T47D (cell line): Measurements from ENCODE around the gene TUBA3E.
"Not testable (repeated sequence)": the region's sequence is repeated elsewhere in the genome, so short reads cannot be mapped to it uniquely, and the experiment has no call there.

Source experiments
- DNase-seq, 2 experiments: peaks; one replicate each; pipeline versions ENCODE4 v3.0.0 to v3.0.0-alpha.2; 2011 to 2012; ENCODE audit warnings: low read depth in 1 of 2, low spot score in 1 of 2
- JUND ChIP-seq: IDR thresholded peaks from 2 replicates; pipeline ENCODE4 v1.6.1; 2012; ENCODE audit warnings: low read depth
- in situ Hi-C: cut with HindIII; loops from 2 replicates; pipeline ENCODE4 v1.10.0; 2016; ENCODE audit warnings: low sequenced_read_pairs, low pct_unique_long_range_greater_than_20kb

TUBA3E gene

GRCh38 chr2:130160131-130160530, 38.1 kb downstream of the TUBA3E start:
- DNase-seq = no peak
- TF ChIP-seq JUND = no peak
- in situ Hi-C loops = no loop called here

- in situ Hi-C loops, DNase-seq: not testable (repeated sequence)
Observed at GRCh38 chr2:130159376-130159775, 38.9 kb downstream of the TUBA3E start.

- no peak for TF ChIP-seq JUND
- no peak for DNase-seq
- in situ Hi-C loops = no loop called here
Observed at GRCh38 chr2:130158631-130159030, 39.6 kb downstream of the TUBA3E start.

GRCh38 chr2:130157825-130158514, 40.3 kb downstream of the TUBA3E start:
- in situ Hi-C loops, DNase-seq: not testable (repeated sequence)

GRCh38 chr2:130157354-130157753, 40.9 kb downstream of the TUBA3E start:
- DNase-seq, in situ Hi-C loops: not testable (repeated sequence)

- in situ Hi-C loops = no loop called here
- no peak for TF ChIP-seq JUND
- DNase-seq = no peak
Observed at GRCh38 chr2:130156624-130157004, 41.6 kb downstream of the TUBA3E start.

GRCh38 chr2:130155956-130156623, 42.1 kb downstream of the TUBA3E start:
- in situ Hi-C loops = not testable (repeated sequence)
- peak in 1 of 2 experiments; percentile 63 for DNase-seq

- DNase-seq = no peak
- no peak for TF ChIP-seq JUND
- in situ Hi-C loops = no loop called here
Observed at GRCh38 chr2:130154773-130155765, 43.2 kb downstream of the TUBA3E start.

- DNase-seq, in situ Hi-C loops: not testable (repeated sequence)
Observed at GRCh38 chr2:130154423-130154770, 43.8 kb downstream of the TUBA3E start.

GRCh38 chr2:130153721-130154422, 44.4 kb downstream of the TUBA3E start:
- DNase-seq, in situ Hi-C loops: not testable (repeated sequence)

- DNase-seq = no peak
- TF ChIP-seq JUND = no peak
- in situ Hi-C loops = no loop called here
Observed at GRCh38 chr2:130152816-130153595, 45.2 kb downstream of the TUBA3E start.

GRCh38 chr2:130152136-130152815, 46.0 kb downstream of the TUBA3E start:
- in situ Hi-C loops, DNase-seq: not testable (repeated sequence)

GRCh38 chr2:130151145-130151512, 47.1 kb downstream of the TUBA3E start:
- DNase-seq, in situ Hi-C loops: not testable (repeated sequence)
